AG09319 (cell line): ENCODE results near the gene PODXL.

Experiments used
- DNase-seq: peaks from one replicate; pipeline ENCODE4 v3.0.0-alpha.2; 2010; ENCODE audit warnings: low read depth; ENCODE audit errors: extremely low read depth
- CTCF ChIP-seq: IDR thresholded peaks from 2 replicates; pipeline ENCODE4 v1.5.1; 2011; ENCODE audit warnings: low read depth, mild to moderate bottlenecking, inconsistent platforms, low read length, moderate library complexity

The PODXL gene

GRCh38 chr7:131600085-131600881 is 43.9 kb upstream of the PODXL start:
- no peak for DNase-seq
- TF ChIP-seq CTCF = no peak

- DNase-seq = no peak
- no peak for TF ChIP-seq CTCF
These were observed 40.4 kb upstream of the PODXL start for GRCh38 chr7:131596785-131597184.

DNA sequence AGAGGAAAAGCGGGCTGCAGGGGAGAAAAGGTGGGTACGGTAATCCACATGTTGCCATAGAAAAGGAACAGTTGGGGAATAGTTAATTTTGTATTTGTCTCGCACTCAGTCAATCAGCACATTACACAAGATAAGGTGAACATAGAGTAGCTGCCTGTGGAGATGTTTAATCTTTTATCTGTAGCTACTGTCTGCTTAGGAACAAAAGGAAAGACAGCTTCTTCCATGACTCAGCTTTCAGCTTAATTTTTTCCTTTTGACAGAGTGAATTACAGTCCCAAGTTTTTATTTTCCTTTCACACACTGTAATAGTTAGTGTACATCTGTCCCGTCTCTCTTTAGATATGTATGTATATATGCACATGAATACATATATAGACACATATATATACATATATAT is 39.3 kb upstream of the PODXL start:
- TF ChIP-seq CTCF = no peak
- DNase-seq = no peak

- no peak for TF ChIP-seq CTCF
These were observed 35.4 kb upstream of the PODXL start for GRCh38 chr7:131591687-131592319.

DNA sequence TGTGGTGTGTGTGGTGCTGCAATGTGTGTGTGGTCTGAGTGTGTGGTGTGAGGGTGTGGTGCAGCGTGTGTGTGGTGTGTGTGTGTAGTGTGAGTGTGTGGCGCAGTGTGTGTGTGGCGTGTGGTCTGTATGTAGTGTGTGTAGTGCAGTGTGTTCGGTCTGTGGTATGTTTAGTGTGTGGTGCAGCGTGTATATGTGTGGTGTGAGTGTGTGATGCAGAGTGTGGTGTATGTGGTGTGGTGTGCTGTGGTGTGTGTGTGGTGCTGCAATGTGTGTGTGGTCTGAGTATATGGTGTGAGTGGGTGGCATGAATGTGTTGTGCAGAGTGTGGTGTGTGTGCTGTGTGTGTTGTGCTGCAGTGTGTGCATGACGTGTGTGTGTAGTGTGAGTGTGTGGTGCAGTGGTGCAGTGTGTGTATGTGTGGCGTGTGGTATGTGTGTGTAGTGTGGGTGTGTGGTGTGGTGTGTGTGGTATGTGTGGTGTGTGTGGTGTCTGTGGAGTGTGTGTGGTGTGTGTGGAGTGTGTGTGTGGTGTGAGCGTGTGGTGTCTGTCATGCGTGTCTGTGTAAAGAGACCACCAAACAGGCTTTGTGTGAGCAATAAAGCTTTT is 31.0 kb upstream of the PODXL start:
- TF ChIP-seq CTCF = no peak
- no peak for DNase-seq

More at GRCh38 chr7:131591687-131592319, 35.4 kb upstream of the PODXL start:
- no peak for DNase-seq

DNA sequence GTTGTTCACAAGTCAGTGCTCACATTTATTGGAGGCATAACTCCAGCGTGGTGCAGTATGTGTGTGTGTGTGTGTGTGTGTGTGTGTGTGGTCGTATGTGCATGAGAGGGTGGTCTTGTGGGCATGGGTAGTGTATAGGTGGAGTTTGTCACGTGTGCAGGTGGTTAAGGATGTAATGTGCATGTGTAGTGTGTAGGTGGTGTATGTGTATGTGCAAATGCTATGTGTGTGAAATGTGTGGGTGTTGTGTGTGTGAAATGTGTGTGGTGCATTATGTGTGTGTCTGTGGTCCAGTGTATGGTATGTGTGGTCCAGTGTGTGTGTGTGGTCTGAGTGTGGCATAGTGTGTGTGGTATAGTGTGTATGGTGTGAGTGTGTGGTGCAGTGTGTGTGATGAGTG is 30.3 kb upstream of the PODXL start:
- no peak for DNase-seq
- no peak for TF ChIP-seq CTCF

- no peak for TF ChIP-seq CTCF
- DNase-seq = no peak
These were observed 29.8 kb upstream of the PODXL start for GRCh38 chr7:131586259-131586658.
